GM21576 (cell line): Measurements from ENCODE around the gene SLC39A11.

Source experiments
- ATAC-seq: cut with Tn5 transposase; IDR thresholded peaks from one replicate; pipeline ENCODE4 v1.9.1; 2021; ENCODE audit warnings: mild to moderate bottlenecking, moderate library complexity; ENCODE audit not compliant: unreplicated experiment

Gene SLC39A11

GRCh38 chr17:73045724-73046123 lies 46.8 kb downstream of the SLC39A11 start:
- ATAC-seq, result no peak

DNA sequence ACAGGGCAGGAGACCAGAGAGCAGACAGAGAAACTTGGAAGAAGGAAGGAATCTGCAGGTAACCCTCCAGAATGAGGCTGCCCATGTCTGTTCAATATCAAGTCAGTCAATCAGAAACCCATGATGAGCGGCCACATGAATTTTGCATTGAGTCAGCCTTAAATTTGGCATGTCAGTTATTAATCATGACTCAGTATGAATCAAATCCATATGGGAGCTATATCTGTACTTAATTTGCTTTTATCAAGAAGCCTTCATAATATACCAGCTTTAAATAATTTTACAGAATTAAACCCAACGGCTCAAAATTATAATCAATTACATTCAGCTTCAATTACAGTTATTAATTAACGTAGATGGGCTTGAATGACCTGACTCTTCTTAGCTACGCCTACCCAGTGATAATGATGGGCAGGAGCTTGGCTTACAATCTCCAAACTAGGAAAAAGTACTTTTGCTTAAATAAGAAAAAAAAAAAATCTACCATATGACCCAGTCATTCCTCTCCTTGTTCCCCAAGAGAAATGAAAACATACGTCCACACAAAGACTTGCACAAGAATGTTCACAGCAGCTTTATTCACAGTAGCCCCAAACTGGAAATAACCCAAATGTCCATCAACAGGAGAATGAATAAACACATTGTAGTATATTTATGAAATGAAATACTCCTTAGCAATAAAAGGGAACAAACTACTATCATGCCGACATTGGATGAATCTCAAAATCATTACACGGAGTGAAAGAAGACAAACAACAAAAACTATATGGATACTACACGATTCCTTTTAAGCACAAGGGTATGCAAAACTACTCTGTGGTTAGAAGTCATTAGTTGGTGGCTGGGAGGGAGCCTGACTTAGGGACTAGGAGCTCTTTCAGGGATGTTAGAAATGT lies 48.6 kb downstream of the SLC39A11 start:
- no peak for ATAC-seq

DNA sequence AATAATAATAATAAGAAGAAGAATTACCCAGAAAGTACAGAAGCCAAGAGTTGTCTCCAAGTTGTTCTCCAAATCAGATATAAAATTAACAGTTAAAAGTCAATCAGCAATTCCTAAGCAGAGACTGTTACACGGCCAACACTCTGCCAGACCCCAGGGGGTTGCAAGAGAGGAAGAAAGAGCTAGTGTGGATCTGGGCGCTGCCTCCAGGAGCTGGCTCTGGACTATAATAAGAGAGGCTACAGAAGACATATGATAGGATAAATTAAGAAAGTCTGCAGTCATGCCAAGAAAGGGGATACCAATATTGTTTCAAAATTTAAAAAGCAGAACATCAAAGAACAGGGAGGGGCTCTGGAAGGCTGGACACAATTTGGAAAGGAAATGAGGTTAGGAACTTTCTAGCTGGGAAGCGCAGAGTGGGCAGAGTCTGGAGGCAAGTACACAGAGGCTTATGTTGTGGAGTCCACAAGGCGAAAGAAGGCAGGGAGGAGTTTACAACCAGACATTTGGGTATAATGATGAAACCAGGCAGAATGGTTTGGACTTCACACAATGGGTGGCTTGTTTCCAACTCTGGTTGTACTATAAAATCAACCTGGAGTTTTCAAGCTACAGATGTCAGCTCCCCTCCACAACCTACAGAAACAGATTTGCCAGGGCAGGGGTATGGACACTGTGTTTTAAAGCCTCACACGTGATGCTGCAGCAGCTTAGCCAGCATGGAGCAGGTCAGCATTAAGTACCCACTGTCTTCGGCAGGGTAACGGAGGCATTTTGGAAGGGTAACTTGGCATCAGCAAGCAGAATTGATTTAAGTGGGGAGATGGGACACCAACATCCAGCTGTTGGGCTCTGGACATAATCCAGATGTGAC lies 49.4 kb downstream of the SLC39A11 start:
- no peak for ATAC-seq

- no peak for ATAC-seq
Observed at GRCh38 chr17:73042225-73042624, 50.3 kb downstream of the SLC39A11 start.

GRCh38 chr17:73039282-73039681 lies 53.2 kb downstream of the SLC39A11 start:
- ATAC-seq, result no peak

- ATAC-seq, result no peak
Observed at GRCh38 chr17:73031472-73031871, 61.0 kb downstream of the SLC39A11 start.

- no peak for ATAC-seq
Observed at GRCh38 chr17:73030995-73031394, 61.5 kb downstream of the SLC39A11 start.

DNA sequence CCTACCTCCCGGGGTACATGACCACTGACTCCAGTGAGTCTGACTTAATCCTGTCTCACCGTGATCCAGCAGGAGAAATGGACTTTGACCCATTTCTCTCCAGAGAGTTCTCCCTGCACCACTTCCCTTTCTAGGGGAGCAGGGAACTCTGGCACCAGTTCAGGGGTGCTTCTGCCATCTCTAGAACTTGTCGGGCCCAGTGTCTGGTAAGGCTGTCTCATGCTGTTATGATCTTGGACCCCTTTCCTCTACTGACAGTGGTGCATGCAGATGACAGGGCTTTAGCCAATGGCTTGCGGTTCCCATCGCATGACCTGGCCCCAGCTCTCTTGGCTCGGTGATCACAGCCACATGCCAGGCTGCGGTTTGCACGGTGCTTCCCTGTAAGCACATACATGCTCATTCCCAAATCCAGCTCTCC lies 62.0 kb downstream of the SLC39A11 start:
- ATAC-seq, result no peak

DNA sequence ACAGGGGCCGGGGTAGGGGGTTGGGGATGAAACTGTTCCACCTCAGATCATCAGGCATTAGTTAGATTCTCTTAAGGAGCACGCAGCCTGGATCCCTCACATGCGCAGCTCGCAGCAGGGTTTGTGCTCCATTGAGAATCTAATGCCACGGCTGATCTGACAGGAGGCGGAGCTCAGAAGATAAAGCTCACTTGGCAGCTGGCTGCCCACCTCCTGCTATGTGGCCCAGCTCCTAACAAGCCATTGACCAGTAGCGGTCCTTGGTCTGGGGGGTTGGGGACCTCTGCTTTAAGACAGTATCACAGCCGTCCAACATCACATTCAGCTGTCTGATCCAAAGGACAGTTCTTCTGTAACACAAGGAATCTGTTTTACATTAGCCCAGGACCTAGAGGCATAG lies 62.5 kb downstream of the SLC39A11 start:
- ATAC-seq, result no peak

- no peak for ATAC-seq
Observed at GRCh38 chr17:73029021-73029420, 63.5 kb downstream of the SLC39A11 start.

- ATAC-seq, result no peak
Observed at GRCh38 chr17:73028299-73028755, 64.2 kb downstream of the SLC39A11 start.

- ATAC-seq, result no peak
Observed at GRCh38 chr17:73027130-73027741, 65.3 kb downstream of the SLC39A11 start.

DNA sequence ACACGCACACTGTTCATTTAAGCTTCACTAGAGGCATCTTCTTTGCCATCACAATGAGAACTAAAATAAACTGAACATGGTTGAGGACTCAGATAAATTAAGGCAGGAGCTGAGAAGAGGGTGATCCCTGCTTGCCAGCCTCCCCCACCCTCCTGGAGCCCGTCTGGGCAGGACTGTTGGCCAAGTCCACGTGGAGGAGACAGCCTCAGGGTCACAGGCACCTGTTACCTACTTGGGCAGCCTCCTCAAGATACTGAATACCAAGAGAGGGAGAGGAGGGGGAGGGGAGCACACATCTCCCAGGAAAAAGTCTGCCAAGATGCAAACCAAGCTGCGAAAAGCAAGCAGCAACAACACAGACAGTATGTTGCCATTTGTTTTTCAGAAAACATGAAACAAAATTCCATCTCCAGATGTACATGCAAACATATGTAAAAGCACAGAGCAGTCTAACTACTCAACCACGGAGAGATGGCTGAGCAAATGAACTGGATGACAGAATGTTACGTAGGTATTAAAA lies 67.4 kb downstream of the SLC39A11 start:
- no peak for ATAC-seq

GRCh38 chr17:73023759-73024158 lies 68.7 kb downstream of the SLC39A11 start:
- no peak for ATAC-seq

GRCh38 chr17:73022694-73023093 lies 69.8 kb downstream of the SLC39A11 start:
- ATAC-seq, result no peak

DNA sequence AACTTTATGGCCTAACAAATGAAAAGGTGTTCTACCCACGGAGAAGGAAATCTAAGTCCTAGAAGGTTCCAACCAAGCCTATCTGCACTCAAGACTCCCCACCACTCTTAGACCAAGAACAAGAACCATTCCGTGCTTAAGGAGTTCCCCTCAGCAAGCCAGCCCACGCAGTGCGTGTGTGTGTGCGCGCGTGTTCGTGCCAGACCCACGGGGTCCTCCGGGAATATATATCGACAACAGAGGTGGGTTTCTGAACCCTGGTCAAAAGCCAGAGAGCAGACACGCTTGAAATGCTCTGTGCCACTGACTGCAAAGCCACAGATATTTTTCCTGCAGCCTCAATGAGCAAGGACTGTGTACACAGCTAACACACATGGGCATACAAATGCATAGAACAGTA lies 70.7 kb downstream of the SLC39A11 start:
- ATAC-seq, result no peak

- ATAC-seq, result no peak
Observed at GRCh38 chr17:73020110-73020509, 72.4 kb downstream of the SLC39A11 start.

GRCh38 chr17:73018599-73018998 lies 73.9 kb downstream of the SLC39A11 start:
- ATAC-seq, result no peak

DNA sequence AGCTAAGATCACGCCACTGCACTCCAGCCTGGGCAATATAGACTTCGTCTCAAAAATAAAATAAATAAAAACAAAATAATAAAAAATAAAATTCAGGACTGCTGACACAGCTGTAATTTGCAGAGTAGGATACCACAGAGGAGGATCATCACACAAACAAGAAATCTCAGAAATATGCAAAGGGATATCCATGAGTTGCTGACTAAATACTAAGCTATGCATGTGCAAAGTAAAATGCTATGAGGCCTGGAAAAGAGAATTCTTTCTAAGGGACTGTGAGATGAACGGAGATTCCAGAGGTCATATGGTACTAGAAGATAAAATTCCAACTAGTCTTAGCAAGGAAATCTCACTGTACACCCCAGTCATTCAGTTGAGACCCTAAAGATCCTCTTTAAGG lies 74.8 kb downstream of the SLC39A11 start:
- ATAC-seq, result no peak

DNA sequence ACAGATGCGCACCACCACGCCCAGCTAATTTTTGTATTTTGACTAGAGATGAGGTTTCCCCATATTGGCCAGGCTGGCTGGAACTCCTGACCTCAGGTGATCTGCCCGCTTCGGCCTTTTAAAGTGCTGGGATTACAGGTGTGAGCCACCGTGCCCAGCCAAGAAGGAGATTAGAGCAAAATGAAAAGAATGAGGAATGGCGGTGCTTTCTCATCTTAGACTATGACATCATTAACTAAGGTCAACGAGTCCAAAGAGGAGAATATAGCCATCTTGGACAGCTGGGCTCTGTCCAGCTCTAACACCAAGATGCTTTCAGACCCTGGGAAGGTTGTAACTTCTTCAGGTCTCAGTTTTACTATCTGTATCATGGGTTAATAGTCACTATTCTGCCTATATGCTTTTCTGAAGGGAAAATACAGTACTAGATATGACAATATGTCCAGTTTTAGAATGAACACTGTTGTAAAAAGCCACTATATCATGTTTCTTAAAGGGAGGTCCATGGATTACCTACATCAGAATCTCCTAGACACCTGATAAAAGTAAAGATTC lies 76.7 kb downstream of the SLC39A11 start:
- ATAC-seq, result no peak
